Endothelial cell of umbilical vein (primary cell): Measurements from ENCODE around the gene IGSF23. TPM values are rescaled to one million over a fixed set of nuclear protein-coding genes. Genes with fewer than 3 reads are reported as not detected.

Experiments
- BruUV-seq: library from RNA; stranded (reverse); fragments of 400-500 nt; replicated peaks from 2 replicates; lab custom pipeline; 2021; lab: Mats Ljungman, UMichigan
- CTCF ChIA-PET: fragments of 300-600, 350-600 bp; sonication (Branson Sonifier 250); formaldehyde crosslinking; loops from one replicate; lab custom pipeline; 2021; ENCODE audit warnings: antibody characterized with exemption, inconsistent platforms; lab: Charles Lee
- POLR2A ChIA-PET: fragments of 300-600, 350-600 bp; sonication (Branson Sonifier 250); formaldehyde crosslinking; loops from one replicate; lab custom pipeline; 2021; ENCODE audit warnings: antibody characterized with exemption, inconsistent platforms; lab: Charles Lee
- DNase-seq: peaks from one replicate; pipeline ENCODE4 v3.0.0-alpha.2; 2011; ENCODE audit warnings: low read depth, low spot score
- FAIRE-seq: peaks from 2 replicates; lab custom pipeline; 2011; peaks lifted over from hg19 to GRCh38; lab: Jason Lieb, UNC
- H2AFZ ChIP-seq: 2 replicates; pipeline ENCODE4 v1.6.0; 2012; ENCODE audit warnings: low read depth, low read length, control low read depth, inconsistent platforms
- H3K27ac ChIP-seq: 2 replicates; pipeline ENCODE4 v1.5.1; 2011; ENCODE audit warnings: low read depth, mild to moderate bottlenecking, control low read depth, low read length, moderate library complexity; ENCODE audit not compliant: insufficient read depth
- H3K27me3 ChIP-seq, 2 experiments: 2 replicates each; pipeline versions ENCODE4 v1.6.0 to v1.6.1; 2011; ENCODE audit warnings: low read length in 2 of 2, mixed read lengths in 1 of 2; ENCODE audit not compliant: control insufficient read depth in 2 of 2, insufficient read depth in 2 of 2
- H3K36me3 ChIP-seq, 2 experiments: 2 replicates in 1 of 2; 3 replicates in 1 of 2; pipeline ENCODE4 v1.5.1; 2011; ENCODE audit warnings: low read length in 2 of 2, mild to moderate bottlenecking in 1 of 2, moderate library complexity in 1 of 2; ENCODE audit not compliant: control insufficient read depth in 2 of 2, insufficient read depth in 2 of 2; ENCODE audit errors: extremely low read depth in 1 of 2
- H3K4me1 ChIP-seq: 3 replicates; pipeline ENCODE4 v1.5.1; 2011; ENCODE audit warnings: mild to moderate bottlenecking, low read length; ENCODE audit not compliant: control insufficient read depth, insufficient read depth; ENCODE audit errors: extremely low read depth
- H3K4me2 ChIP-seq: 2 replicates; pipeline ENCODE4 v1.6.1; 2011; ENCODE audit warnings: low read length, control low read depth, mixed read lengths; ENCODE audit not compliant: insufficient read depth
- H3K4me3 ChIP-seq, 3 experiments: fragments of 200-600 bp in 1 of 3; sonication (generic), shearing (Covaris generic) in 1 of 3; replicated peaks in 1 of 3; 2 replicates each; pipeline ENCODE4 v1.5.1; 2011 to 2016; ENCODE audit warnings: control low read depth in 3 of 3, low read length in 3 of 3, mild to moderate bottlenecking in 2 of 3, inconsistent platforms in 1 of 3, low read depth in 1 of 3, moderate library complexity in 1 of 3; ENCODE audit not compliant: insufficient read depth in 1 of 3
- H3K79me2 ChIP-seq: 2 replicates; pipeline ENCODE4 v1.6.0; 2012; ENCODE audit warnings: low read length, inconsistent platforms; ENCODE audit not compliant: control insufficient read depth, insufficient read depth
- H3K9ac ChIP-seq: replicated peaks from 2 replicates; pipeline ENCODE3; 2011; ENCODE audit warnings: low read length, control low read depth; ENCODE audit not compliant: insufficient read depth; ENCODE audit errors: extremely low read depth
- H3K9me1 ChIP-seq: replicated peaks from 3 replicates; pipeline ENCODE4 v1.6.0; 2011; ENCODE audit warnings: mild to moderate bottlenecking, low read length; ENCODE audit not compliant: control insufficient read depth, insufficient read depth; ENCODE audit errors: extremely low read depth
- H3K9me3 ChIP-seq: replicated peaks from 2 replicates; pipeline ENCODE4 v1.5.1; 2012; ENCODE audit warnings: low read length, inconsistent platforms; ENCODE audit not compliant: control insufficient read depth, insufficient read depth
- H4K20me1 ChIP-seq: replicated peaks from 2 replicates; pipeline ENCODE3; 2011; ENCODE audit warnings: mild to moderate bottlenecking, low read length; ENCODE audit not compliant: control insufficient read depth, insufficient read depth; ENCODE audit errors: extremely low read depth
- CTCF ChIP-seq, 2 donors: IDR thresholded peaks; 1 replicate in 1 of 2; 2 replicates in 1 of 2; pipeline ENCODE4 v1.5.1; 2011; ENCODE audit warnings: low read length in 2 of 2, mild to moderate bottlenecking in 2 of 2, moderate library complexity in 2 of 2, control low read depth in 1 of 2, inconsistent platforms in 1 of 2, low read depth in 1 of 2; ENCODE audit not compliant: insufficient read depth in 1 of 2; ENCODE audit errors: extremely low read depth in 1 of 2
- EZH2 ChIP-seq: IDR thresholded peaks from 2 replicates; pipeline ENCODE4 v1.6.1; 2012; ENCODE audit warnings: borderline replicate concordance, low read depth, mild to moderate bottlenecking, moderate library complexity, low read length, inconsistent platforms; ENCODE audit not compliant: severe bottlenecking
- FOS ChIP-seq: IDR thresholded peaks from 2 replicates; pipeline ENCODE4 v1.6.1; 2011; ENCODE audit warnings: mild to moderate bottlenecking, low read length, moderate library complexity, borderline replicate concordance; ENCODE audit not compliant: insufficient read depth
- GATA2 ChIP-seq: IDR thresholded peaks from 2 replicates; pipeline ENCODE4 v1.7.0; 2011; ENCODE audit warnings: low read depth, mild to moderate bottlenecking, moderate library complexity, mixed read lengths, low read length; ENCODE audit not compliant: insufficient read length, insufficient read depth
- JUN ChIP-seq: IDR thresholded peaks from 2 replicates; pipeline ENCODE4 v1.6.1; 2011; ENCODE audit warnings: borderline replicate concordance, low read depth; ENCODE audit not compliant: insufficient read length, insufficient read depth
- MAX ChIP-seq: IDR thresholded peaks from 2 replicates; pipeline ENCODE4 v1.6.1; 2011; ENCODE audit not compliant: insufficient read depth, insufficient read length
- MYC ChIP-seq: IDR thresholded peaks from one replicate; pipeline ENCODE4 v1.6.1; 2011; ENCODE audit warnings: mild to moderate bottlenecking, low read depth, low read length
- POLR2A ChIP-seq: IDR thresholded peaks from 2 replicates; pipeline ENCODE4 v1.6.1; 2012; ENCODE audit warnings: low read depth, mild to moderate bottlenecking, control low read depth, low read length
- POLR2AphosphoS5 ChIP-seq: IDR thresholded peaks from 2 replicates; pipeline ENCODE4 v1.6.1; 2012; ENCODE audit warnings: low read depth, mild to moderate bottlenecking, control low read depth, low read length, moderate library complexity; ENCODE audit not compliant: insufficient read depth
- dilution Hi-C: fragments of 300-500 bp; cut with MboI; formaldehyde crosslinking; loops from one replicate; pipeline ENCODE4 v1.15.0; 2019; ENCODE audit warnings: low sequenced_read_pairs; ENCODE audit not compliant: extremely low pct_ligation_motif_present
- intact Hi-C: fragments of 100-400 bp; cut with micrococcal nuclease; formaldehyde crosslinking; loops from one replicate; pipeline ENCODE4 v1.10.0; 2022
- polyA plus RNA-seq, 4 experiments: library from polyadenylated mRNA; depleted of rRNA in 3 of 4; stranded (reverse) in 3 of 4; unstranded in 1 of 4; fragments of >200 nt; gene quantifications; 2 replicates each; pipeline versions ENCODE4 v1.2.1 to v1.2.3, GENCODE V29; 2011 to 2012; ENCODE audit warnings: missing spikeins in 1 of 4
- total RNA-seq: library from RNA; stranded (reverse); gene quantifications from 2 replicates; pipeline ENCODE4 v1.2.3, GENCODE V29; 2021

Gene IGSF23
- total and polyA plus RNA-seq, 2 donors (not counting 3 experiments of a cell fraction or from before 2014, with no cell fraction given): 0.73 TPM; not detected in 1

DNA sequence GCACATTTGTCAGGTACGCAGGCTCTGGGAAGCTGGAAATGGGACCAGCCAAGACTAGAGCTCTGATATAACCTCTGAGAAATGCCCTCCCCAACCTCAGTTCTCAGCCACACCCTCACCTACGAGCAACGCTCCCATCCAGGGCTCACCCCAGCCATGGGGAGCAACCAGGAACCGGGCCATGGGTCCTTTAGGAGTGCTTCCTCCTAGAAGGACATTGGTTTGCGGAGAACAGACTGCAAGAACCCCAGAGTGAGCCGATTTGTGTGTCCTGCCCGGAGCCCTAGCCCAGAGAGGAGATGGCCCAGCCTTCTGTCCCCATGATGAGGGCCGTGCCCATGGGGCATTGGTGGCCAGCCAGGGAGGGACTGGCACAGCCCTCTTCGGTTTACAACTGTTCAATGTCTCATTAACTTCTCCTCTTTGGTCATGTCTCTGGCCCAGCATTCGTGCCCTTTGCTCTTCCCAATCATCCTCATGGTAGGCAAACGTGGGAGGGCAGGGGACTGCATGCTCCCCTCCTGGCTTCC lies 32.9 kb upstream of the IGSF23 start:
- no peak for TF ChIP-seq MAX
- no peak for TF ChIP-seq FOS
- TF ChIP-seq CTCF (IDR thresholded peaks at IDR 0.05; ENCODE audit: extremely low read depth in 1 of 2, insufficient read depth in 1 of 2, low read depth in 1 of 2, low read length in 2 of 2): no peak
- TF ChIP-seq POLR2AphosphoS5: no peak
- no peak for TF ChIP-seq MYC
- TF ChIP-seq JUN: no peak
- no peak for TF ChIP-seq GATA2
- no peak for TF ChIP-seq EZH2
- no peak for TF ChIP-seq POLR2A

More for the DNA sequence above, 32.9 kb upstream of the IGSF23 start:
- Histone ChIP-seq H3K4me2 (no peak overlapping the region), H3K79me2 (no peaks in the 10 kb centered on the region), H3K9me1 (no peaks in the 10 kb centered on the region), H3K27ac (no peak overlapping the region), H3K9ac (no peak overlapping the region), H3K4me1 (peaks cover 3% of the 10 kb centered on the region), H4K20me1 (no peaks in the 10 kb centered on the region), H2AFZ (no peak overlapping the region), H3K9me3 (no peaks in the 10 kb centered on the region), H3K36me3 (no peaks in the 10 kb centered on the region), H3K27me3 (no peaks in the 10 kb centered on the region), H3K4me3 (no peak overlapping the region)
- no TSS peak for BruUV-seq
- intact Hi-C loops (no loop called here), dilution Hi-C loops (no loop called here)
- FAIRE-seq: no peak
- DNase-seq: no peak
- CTCF ChIA-PET: interaction anchor here (1.0 to 2.2 kb wide), 2 partner anchors 9 to 190 kb away, joined by 3 to 16 read pairs; no protein-coding TSS in a partner anchor
- POLR2A ChIA-PET: no interaction called here
